Neuronal stem cell (in vitro differentiated cells): ENCODE results near the gene AIP.
A peak's percentile ranks its signal among the peaks of the same experiment; 100 is the strongest.

Experiments used
- DNase-seq: peaks from one replicate; pipeline ENCODE4 v3.0.0-alpha.2; 2013; ENCODE audit warnings: low spot score
- H2AFZ ChIP-seq: one replicate; pipeline ENCODE4 v1.6.1; 2013; ENCODE audit warnings: mild to moderate bottlenecking, low read length, inconsistent platforms
- H2AK5ac ChIP-seq: 2 replicates; pipeline ENCODE4 v1.6.1; 2013; ENCODE audit warnings: low read depth, mild to moderate bottlenecking, inconsistent platforms, low read length, moderate library complexity, mixed read lengths
- H2BK120ac ChIP-seq: 2 replicates; pipeline ENCODE4 v1.6.1; 2013; ENCODE audit warnings: low read depth, mild to moderate bottlenecking, inconsistent platforms, low read length, moderate library complexity, mixed read lengths
- H2BK12ac ChIP-seq: one replicate; pipeline ENCODE4 v1.6.1; 2013; ENCODE audit warnings: low read length, inconsistent platforms
- H2BK15ac ChIP-seq: 2 replicates; pipeline ENCODE4 v1.6.1; 2013; ENCODE audit warnings: mild to moderate bottlenecking, low read length, inconsistent platforms, mixed read lengths
- H2BK5ac ChIP-seq: one replicate; pipeline ENCODE4 v1.6.1; 2013; ENCODE audit warnings: inconsistent platforms, mild to moderate bottlenecking, low read length, moderate library complexity
- H3K14ac ChIP-seq: one replicate; pipeline ENCODE4 v1.6.1; 2013; ENCODE audit warnings: low read length, inconsistent platforms
- H3K18ac ChIP-seq: 2 replicates; pipeline ENCODE4 v1.6.1; 2013; ENCODE audit warnings: low read length, inconsistent platforms
- H3K23ac ChIP-seq: 2 replicates; pipeline ENCODE4 v1.6.1; 2013; ENCODE audit warnings: low read depth, mild to moderate bottlenecking, mixed read lengths, low read length, inconsistent platforms; ENCODE audit not compliant: poor library complexity
- H3K27ac ChIP-seq: replicated peaks from 3 replicates; pipeline ENCODE4 v1.5.1; 2013; ENCODE audit warnings: low read length, inconsistent platforms
- H3K27me3 ChIP-seq, 3 experiments: 2 replicates each; pipeline ENCODE4 v1.6.1; 2013; ENCODE audit warnings: low read length in 3 of 3, mild to moderate bottlenecking in 2 of 3, inconsistent platforms in 1 of 3, low read depth in 1 of 3, mixed read lengths in 1 of 3, moderate library complexity in 1 of 3; ENCODE audit not compliant: control insufficient read depth in 3 of 3, insufficient read depth in 3 of 3
- H3K36me3 ChIP-seq, 2 donors: replicated peaks in 1 of 2; 2 replicates each; pipeline ENCODE4 v1.6.1; 2013; ENCODE audit warnings: low read length in 2 of 2; ENCODE audit not compliant: control insufficient read depth in 2 of 2, insufficient read depth in 2 of 2
- H3K4ac ChIP-seq: 2 replicates; pipeline ENCODE4 v1.6.1; 2013; ENCODE audit warnings: inconsistent platforms, mild to moderate bottlenecking, low read length, moderate library complexity
- H3K4me1 ChIP-seq, 2 donors: 1 replicate in 1 of 2; 2 replicates in 1 of 2; pipeline ENCODE4 v1.6.1; 2013; ENCODE audit warnings: low read length in 2 of 2, low read depth in 1 of 2; ENCODE audit not compliant: control insufficient read depth in 2 of 2, insufficient read depth in 1 of 2
- H3K4me2 ChIP-seq: one replicate; pipeline ENCODE4 v1.6.1; 2013; ENCODE audit warnings: mild to moderate bottlenecking, low read length, inconsistent platforms; ENCODE audit not compliant: insufficient read depth, poor library complexity, severe bottlenecking
- H3K4me3 ChIP-seq, 2 donors: 2 replicates each; pipeline ENCODE4 v1.5.1; 2013; ENCODE audit warnings: low read length in 2 of 2, mild to moderate bottlenecking in 2 of 2, inconsistent platforms in 1 of 2, moderate library complexity in 1 of 2
- H3K79me1 ChIP-seq: one replicate; pipeline ENCODE4 v1.6.1; 2013; ENCODE audit warnings: low read depth, mild to moderate bottlenecking, inconsistent platforms, low read length, moderate library complexity
- H3K9ac ChIP-seq: one replicate; pipeline ENCODE4 v1.6.1; 2013; ENCODE audit warnings: mild to moderate bottlenecking, low read depth, low read length, inconsistent platforms; ENCODE audit not compliant: poor library complexity
- H3K9me3 ChIP-seq, 2 donors: replicated peaks in 1 of 2; 2 replicates each; pipeline versions ENCODE3 to v1.6.1; 2013; ENCODE audit warnings: low read length in 2 of 2, mild to moderate bottlenecking in 2 of 2, inconsistent platforms in 1 of 2, low read depth in 1 of 2, mixed read lengths in 1 of 2, moderate library complexity in 1 of 2; ENCODE audit not compliant: control insufficient read depth in 2 of 2, insufficient read depth in 1 of 2
- H4K8ac ChIP-seq: one replicate; pipeline ENCODE4 v1.6.1; 2013; ENCODE audit warnings: low read depth, mild to moderate bottlenecking, inconsistent platforms, low read length, moderate library complexity
- H4K91ac ChIP-seq: one replicate; pipeline ENCODE4 v1.6.1; 2013; ENCODE audit warnings: low read length, low read depth, mild to moderate bottlenecking, inconsistent platforms; ENCODE audit not compliant: poor library complexity
- WGBS, 2 donors: extraction: QIAGEN DNeasy Blood & Tissue Kit; methylation state at CpG; one replicate each; pipeline ENCODE4 v1.1.7; 2013; ENCODE audit warnings: missing lambda C conversion rate in 2 of 2, mixed read lengths in 1 of 2; ENCODE audit not compliant: insufficient read length in 2 of 2, insufficient replicate concordance in 1 of 2; ENCODE audit errors: extremely low coverage in 2 of 2; 5-methylcytosine and 5-hydroxymethylcytosine counted together

The AIP gene

DNA sequence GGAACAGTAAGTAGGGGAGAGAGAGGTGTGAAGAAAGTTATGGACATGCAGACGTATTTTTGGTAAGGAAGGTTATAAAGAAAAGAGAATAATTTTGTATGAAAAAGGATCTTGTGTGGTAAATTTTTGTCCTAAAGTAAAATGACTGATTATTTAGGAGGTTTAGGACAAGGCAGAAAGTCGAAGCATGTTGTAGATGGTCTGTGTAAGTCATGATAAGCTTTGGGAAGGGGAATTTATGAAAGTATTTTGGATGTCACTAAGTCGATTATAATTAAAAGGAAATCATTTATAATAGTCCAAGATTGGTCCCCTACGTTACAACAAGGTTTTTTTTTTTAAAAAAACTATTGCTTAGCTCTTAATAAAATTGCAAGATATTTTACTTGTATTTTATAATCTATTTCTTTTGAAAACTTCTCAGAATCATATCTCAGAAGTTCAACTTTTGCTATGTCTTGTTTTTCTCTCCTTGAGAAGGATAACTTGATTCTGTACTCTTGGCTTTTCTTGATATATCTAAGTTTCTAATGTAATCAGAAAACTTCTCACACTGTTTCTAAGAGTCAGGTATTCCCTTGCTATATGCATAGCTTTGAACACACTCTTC lies 51.3 kb downstream of the AIP start:
- Histone ChIP-seq H4K8ac (no peak overlapping the region), H2AFZ (no peak overlapping the region), H3K79me1 (no peaks in the 10 kb centered on the region), H3K36me3 (no peaks in the 10 kb centered on the region), H3K4me3 (no peak overlapping the region), H3K9me3 (peaks cover 13 to 19% of the 10 kb centered on the region in 2 donors), H2BK15ac (no peak overlapping the region), H3K9ac (no peak overlapping the region), H3K4me1 (no peaks in the 10 kb centered on the region), H2BK12ac (no peak overlapping the region), H2BK5ac (no peak overlapping the region), H3K27me3 (no peaks in the 10 kb centered on the region), H3K14ac (no peak overlapping the region), H3K4ac (no peak overlapping the region), H2AK5ac (no peak overlapping the region), H4K91ac (no peak overlapping the region), H2BK120ac (no peak overlapping the region), H3K18ac (no peak overlapping the region), H3K27ac (no peak overlapping the region), H3K23ac (no peak overlapping the region), H3K4me2 (no peak overlapping the region)
- DNase-seq, result peak; percentile 15
- 100% methylated on average over 1 of the region's 4 CpGs for WGBS, 2 donors

DNA sequence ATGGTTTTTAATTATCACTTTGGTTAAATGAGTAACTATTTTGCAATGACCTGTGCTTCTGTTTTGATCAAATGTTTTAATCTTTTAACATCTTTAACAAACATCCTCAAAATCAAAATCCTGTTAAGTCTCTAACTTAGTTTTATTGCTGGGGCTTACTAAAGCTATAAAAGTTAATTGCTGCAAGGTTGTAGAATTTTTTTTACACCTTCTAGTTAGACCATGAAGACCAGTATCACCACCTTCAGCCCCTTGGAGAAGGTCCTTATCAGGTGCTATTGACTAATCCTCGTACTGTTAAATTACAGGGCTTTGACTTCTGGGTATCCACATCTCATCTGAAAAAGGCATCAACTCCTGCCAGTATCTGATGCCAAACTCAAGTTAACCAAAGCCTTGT lies 52.7 kb downstream of the AIP start:
- H3K9me3 ChIP-seq, result peaks cover 13 to 19% of the 10 kb centered on the region in 2 donors
- H3K27me3 ChIP-seq, result no peaks in the 10 kb centered on the region
- H2AK5ac ChIP-seq, result no peak overlapping the region
- H4K91ac ChIP-seq, result no peak overlapping the region
- no peak overlapping the region for H3K27ac ChIP-seq
- no peak overlapping the region for H2BK12ac ChIP-seq
- no peak for DNase-seq
- no peak overlapping the region for H2BK15ac ChIP-seq
- H3K14ac ChIP-seq, result no peak overlapping the region
- H3K4me2 ChIP-seq, result no peak overlapping the region
- no CpG with 5 or more reads among the region's 1 CpG for whole genome bisulfite sequencing, 2 donors
- no peak overlapping the region for H2BK120ac ChIP-seq
- no peak overlapping the region for H2BK5ac ChIP-seq
- no peak overlapping the region for H3K4ac ChIP-seq
- no peak overlapping the region for H3K18ac ChIP-seq
- no peak overlapping the region for H3K9ac ChIP-seq
- H3K79me1 ChIP-seq, result no peaks in the 10 kb centered on the region
- no peak overlapping the region for H2AFZ ChIP-seq
- no peak overlapping the region for H3K23ac ChIP-seq
- H4K8ac ChIP-seq, result no peak overlapping the region
- no peak overlapping the region for H3K4me3 ChIP-seq
- H3K36me3 ChIP-seq, result no peaks in the 10 kb centered on the region
- no peaks in the 10 kb centered on the region for H3K4me1 ChIP-seq

DNA sequence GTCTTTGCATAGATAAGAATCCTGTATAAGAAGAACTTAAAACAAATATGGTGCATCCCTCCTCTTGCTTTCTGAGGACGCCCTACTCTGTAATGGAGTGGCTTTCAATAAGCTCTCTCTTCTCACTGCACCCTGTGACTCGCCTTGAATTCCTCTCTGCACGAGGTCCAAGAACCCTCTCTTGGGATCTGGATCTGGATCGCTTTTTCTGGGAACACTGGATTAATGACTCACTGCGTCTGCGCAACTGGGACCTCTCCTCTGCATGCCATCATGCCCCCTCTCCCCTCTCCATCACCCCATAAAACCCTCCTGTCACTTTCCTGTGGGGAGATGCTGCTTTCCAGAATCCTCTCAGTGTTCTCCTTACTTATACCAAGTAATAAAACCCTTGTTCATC lies 55.5 kb downstream of the AIP start:
- Histone ChIP-seq H3K9me3 (peaks cover 6 to 19% of the 10 kb centered on the region in 2 donors), H3K14ac (no peak overlapping the region), H3K23ac (no peak overlapping the region), H2AK5ac (no peak overlapping the region), H2AFZ (no peak overlapping the region), H3K4ac (no peak overlapping the region), H2BK15ac (no peak overlapping the region), H3K4me3 (no peak overlapping the region), H2BK5ac (no peak overlapping the region), H4K91ac (no peak overlapping the region), H3K36me3 (no peaks in the 10 kb centered on the region), H3K18ac (no peak overlapping the region), H2BK120ac (no peak overlapping the region), H3K9ac (no peak overlapping the region), H3K27ac (no peak overlapping the region), H4K8ac (no peak overlapping the region), H2BK12ac (no peak overlapping the region), H3K4me2 (no peak overlapping the region), H3K27me3 (no peaks in the 10 kb centered on the region), H3K4me1 (peaks cover 0 to 3% of the 10 kb centered on the region in 2 donors), H3K79me1 (no peaks in the 10 kb centered on the region)
- no CpG with 5 or more reads among the region's 6 CpGs for WGBS, 2 donors
- DNase-seq, result no peak

- WGBS, 2 donors, result no CpG with 5 or more reads among the region's 10 CpGs
- no peak overlapping the region for H3K9ac ChIP-seq
- H2BK12ac ChIP-seq, result no peak overlapping the region
- no peak overlapping the region for H2BK15ac ChIP-seq
- H2BK5ac ChIP-seq, result no peak overlapping the region
- H3K36me3 ChIP-seq, result no peaks in the 10 kb centered on the region
- no peak overlapping the region for H3K23ac ChIP-seq
- no peak overlapping the region for H3K18ac ChIP-seq
- H3K27ac ChIP-seq, result no peak overlapping the region
- no peak overlapping the region for H3K4me3 ChIP-seq
- H3K4me1 ChIP-seq, result peaks cover 0 to 3% of the 10 kb centered on the region in 2 donors
- no peak overlapping the region for H3K14ac ChIP-seq
- H3K9me3 ChIP-seq, result peaks cover 2 to 13% of the 10 kb centered on the region in 2 donors
- no peak overlapping the region for H4K91ac ChIP-seq
- no peak overlapping the region for H4K8ac ChIP-seq
- no peak overlapping the region for H2AFZ ChIP-seq
- H3K4me2 ChIP-seq, result no peak overlapping the region
- H3K4ac ChIP-seq, result no peak overlapping the region
- no peak for DNase-seq
- no peak overlapping the region for H2BK120ac ChIP-seq
- H3K27me3 ChIP-seq, result no peaks in the 10 kb centered on the region
- H2AK5ac ChIP-seq, result no peak overlapping the region
- H3K79me1 ChIP-seq, result no peaks in the 10 kb centered on the region
Observed at GRCh38 chr11:67538823-67539505, 56.1 kb downstream of the AIP start.
